K562 (cell line): Measurements from ENCODE around the gene SLC8A1. TPM values are rescaled to one million over a fixed set of nuclear protein-coding genes. Genes with fewer than 3 reads are reported as not detected.

ENCODE experiments used
- CLOCK ChIP-seq: fragments of 250-450 bp; sonication (Bioruptor Pico); IDR thresholded peaks from 2 replicates; pipeline ENCODE4 v1.4.0; 2020; ENCODE audit warnings: mild to moderate bottlenecking, moderate library complexity, borderline replicate concordance
- EP300 ChIP-seq: IDR thresholded peaks from 2 replicates; pipeline ENCODE4 v1.6.1; 2012; ENCODE audit warnings: low read length, improper control_type of control experiment
- ZBTB11 ChIP-seq, 3 experiments: fragments of 200-800 bp in 1 of 3; fragments of 250-450 bp in 1 of 3; fragments of 450-650 bp in 1 of 3; sonication (Bioruptor Pico) in 1 of 3; sonication (Bioruptor generic) in 1 of 3; formaldehyde crosslinking in 1 of 3; IDR thresholded peaks; 2 replicates each; pipeline versions ENCODE4 v1.6.1 to v1.8.0; 2016 to 2022; ENCODE audit warnings: mild to moderate bottlenecking in 2 of 3, missing genetic modification characterization in 2 of 3, missing compliant biosample characterization in 1 of 3, moderate library complexity in 1 of 3
- ZNF707 ChIP-seq: fragments of 250-450 bp; sonication (Bioruptor Pico); conservative IDR thresholded peaks from 2 replicates; pipeline ENCODE4 v1.8.0; 2022; ENCODE audit warnings: inconsistent platforms, mild to moderate bottlenecking, moderate library complexity
- ZNF740 ChIP-seq, 3 experiments: fragments of 200-800 bp in 1 of 3; sonication (Bioruptor generic) in 1 of 3; sonication (generic) in 1 of 3; formaldehyde crosslinking in 1 of 3; IDR thresholded peaks; 2 replicates each; pipeline versions ENCODE4 v1.6.1 to v1.8.0; 2016 to 2022; ENCODE audit warnings: mild to moderate bottlenecking in 2 of 3, missing compliant biosample characterization in 2 of 3, missing genetic modification characterization in 2 of 3, missing genetic modification reagents in 1 of 3
- polyA plus RNA-seq, 8 experiments: library from polyadenylated mRNA; depleted of rRNA in 4 of 8; stranded (reverse) in 5 of 8; unstranded in 3 of 8; fragments of >200 nt; fragmentation: Nextera tagmentation in 2 of 8; fragmentation: Illumina TruSeq in 1 of 8; extraction: Ambion mirVana in 2 of 8; extraction: Trizol in 1 of 8; gene quantifications; 2 replicates each; pipeline versions ENCODE4 v1.2.1 to v1.2.3, GENCODE V29; 2011 to 2014; ENCODE audit warnings: inconsistent platforms in 1 of 8, missing spikeins in 1 of 8
- total RNA-seq, 7 experiments: library from RNA; depleted of rRNA in 6 of 7; stranded (reverse); fragments of >200 nt in 6 of 7; fragmentation: Illumina TruSeq in 2 of 7; extraction: Trizol in 2 of 7; gene quantifications; 2 replicates each; pipeline versions ENCODE4 v1.2.1 to v1.2.3, GENCODE V29; 2011 to 2021; ENCODE audit warnings: low replicate concordance in 1 of 7

SLC8A1 gene
- total and polyA plus RNA-seq, 9 of the 15 experiments (the other 6 are each of a cell fraction or from before 2014, with no cell fraction given), result not detected

- TF ChIP-seq ZBTB11 (CRISPR knock-in tag; IDR thresholded peaks at IDR 0.05), result no peak
- TF ChIP-seq CLOCK (CRISPR knock-in tag), result no peak
- no peak for TF ChIP-seq EP300
- no peak for TF ChIP-seq ZNF707
- TF ChIP-seq ZNF740 (CRISPR knock-in tag; IDR thresholded peaks at IDR 0.05), result no peak
- no peak for TF ChIP-seq ZNF740 (tag; IDR thresholded peaks at IDR 0.05)
These were observed 45.2 kb downstream of the SLC8A1 start (continued) for GRCh38 chr2:40406485-40407289.
